H1 (cell line): ENCODE data around the gene ACSM2B.
"Not testable (repeated sequence)": the region's sequence is repeated elsewhere in the genome, so short reads cannot be mapped to it uniquely, and the experiment has no call there.

Experiments
- CBX8 ChIP-seq: fragments of 300-800, 300-1000 bp; sonication (generic); IDR thresholded peaks from 2 replicates; pipeline ENCODE4 v1.7.1; 2016; ENCODE audit warnings: low read depth, low read length, borderline replicate concordance
- FOSL1 ChIP-seq: IDR thresholded peaks from 2 replicates; pipeline ENCODE4 v1.6.1; 2011; ENCODE audit warnings: mild to moderate bottlenecking, low read depth, low read length, moderate library complexity; ENCODE audit not compliant: insufficient read depth
- HDAC2 ChIP-seq, 2 experiments: fragments of 300-600 bp in 1 of 2; sonication (generic) in 1 of 2; IDR thresholded peaks; 2 replicates each; pipeline ENCODE4 v1.6.1; 2011 to 2012; ENCODE audit warnings: low read depth in 2 of 2, low read length in 2 of 2, mild to moderate bottlenecking in 2 of 2, moderate library complexity in 2 of 2, borderline replicate concordance in 1 of 2, inconsistent platforms in 1 of 2
- POLR2A ChIP-seq, 2 experiments: IDR thresholded peaks; 1 replicate in 1 of 2; 2 replicates in 1 of 2; pipeline ENCODE4 v1.6.1; 2011; ENCODE audit warnings: low read depth in 2 of 2, low read length in 2 of 2, mild to moderate bottlenecking in 2 of 2; ENCODE audit errors: control extremely low read depth in 1 of 2
- TF ChIP-seq, protein P1 (sequence below), 3 experiments: IDR thresholded peaks; 1 replicate in 2 of 3; 2 replicates in 1 of 3; pipeline versions ENCODE4 v1.5.1 to v1.6.1; 2011; ENCODE audit warnings: low read length in 3 of 3, mild to moderate bottlenecking in 3 of 3, inconsistent platforms in 2 of 3, low read depth in 1 of 3, moderate library complexity in 1 of 3; ENCODE audit not compliant: insufficient read depth in 1 of 3; ENCODE audit errors: control extremely low read depth in 1 of 3

- TF ChIP-seq HDAC2 (IDR thresholded peaks at IDR 0.05; ENCODE audit: borderline replicate concordance in 1 of 2, low read depth in 2 of 2, low read length in 2 of 2); FOSL1; POLR2A (IDR thresholded peaks at IDR 0.05; ENCODE audit: control extremely low read depth in 1 of 2, low read depth in 2 of 2, low read length in 2 of 2); CBX8: not testable (repeated sequence)
- TF ChIP-seq, protein P1, sequence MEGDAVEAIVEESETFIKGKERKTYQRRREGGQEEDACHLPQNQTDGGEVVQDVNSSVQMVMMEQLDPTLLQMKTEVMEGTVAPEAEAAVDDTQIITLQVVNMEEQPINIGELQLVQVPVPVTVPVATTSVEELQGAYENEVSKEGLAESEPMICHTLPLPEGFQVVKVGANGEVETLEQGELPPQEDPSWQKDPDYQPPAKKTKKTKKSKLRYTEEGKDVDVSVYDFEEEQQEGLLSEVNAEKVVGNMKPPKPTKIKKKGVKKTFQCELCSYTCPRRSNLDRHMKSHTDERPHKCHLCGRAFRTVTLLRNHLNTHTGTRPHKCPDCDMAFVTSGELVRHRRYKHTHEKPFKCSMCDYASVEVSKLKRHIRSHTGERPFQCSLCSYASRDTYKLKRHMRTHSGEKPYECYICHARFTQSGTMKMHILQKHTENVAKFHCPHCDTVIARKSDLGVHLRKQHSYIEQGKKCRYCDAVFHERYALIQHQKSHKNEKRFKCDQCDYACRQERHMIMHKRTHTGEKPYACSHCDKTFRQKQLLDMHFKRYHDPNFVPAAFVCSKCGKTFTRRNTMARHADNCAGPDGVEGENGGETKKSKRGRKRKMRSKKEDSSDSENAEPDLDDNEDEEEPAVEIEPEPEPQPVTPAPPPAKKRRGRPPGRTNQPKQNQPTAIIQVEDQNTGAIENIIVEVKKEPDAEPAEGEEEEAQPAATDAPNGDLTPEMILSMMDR (IDR thresholded peaks at IDR 0.05; ENCODE audit: control extremely low read depth in 1 of 3, insufficient read depth in 1 of 3, low read depth in 1 of 3, low read length in 3 of 3) = not testable (repeated sequence)
Measured at GRCh38 chr16:20565334-20565733, 10.8 kb downstream of the ACSM2B start.
